CD14-positive monocyte (primary cell): ENCODE measurements around the gene PAX8. TPM values are rescaled to one million over a fixed set of nuclear protein-coding genes. Genes with fewer than 3 reads are reported as not detected.

Experiments used
- DNase-seq, 3 donors: peaks; one replicate each; pipeline ENCODE4 v3.0.0-alpha.2; 2011 to 2022
- H2AFZ ChIP-seq: 2 replicates; pipeline ENCODE4 v1.6.0; 2012; ENCODE audit warnings: mild to moderate bottlenecking, low read depth, low read length, inconsistent platforms; ENCODE audit not compliant: insufficient read depth, poor library complexity, severe bottlenecking
- H3K27ac ChIP-seq, 2 donors: 1 replicate in 1 of 2; 2 replicates in 1 of 2; pipeline ENCODE4 v1.5.1; 2012 to 2013; ENCODE audit warnings: low read length in 2 of 2, control low read depth in 1 of 2, inconsistent platforms in 1 of 2, low read depth in 1 of 2, mild to moderate bottlenecking in 1 of 2
- H3K27me3 ChIP-seq, 2 donors: one replicate each; pipeline versions ENCODE4 v1.6.0 to v1.6.1; 2011 to 2013; ENCODE audit warnings: low read length in 2 of 2; ENCODE audit not compliant: control insufficient read depth in 2 of 2, insufficient read depth in 2 of 2
- H3K36me3 ChIP-seq, 2 donors: replicated peaks in 1 of 2; 1 replicate in 1 of 2; 2 replicates in 1 of 2; pipeline versions ENCODE4 v1.5.1 to v1.6.1; 2012 to 2013; ENCODE audit warnings: low read length in 2 of 2, control low read depth in 1 of 2, inconsistent platforms in 1 of 2, mild to moderate bottlenecking in 1 of 2; ENCODE audit not compliant: insufficient read depth in 2 of 2, control insufficient read depth in 1 of 2
- H3K4me1 ChIP-seq, 2 donors: 1 replicate in 1 of 2; 2 replicates in 1 of 2; pipeline versions ENCODE4 v1.5.1 to v1.6.1; 2012 to 2013; ENCODE audit warnings: low read length in 2 of 2, control low read depth in 1 of 2, inconsistent platforms in 1 of 2, mild to moderate bottlenecking in 1 of 2, moderate library complexity in 1 of 2; ENCODE audit not compliant: insufficient read depth in 2 of 2, control insufficient read depth in 1 of 2
- H3K4me2 ChIP-seq: replicated peaks from 2 replicates; pipeline ENCODE3; 2012; ENCODE audit warnings: low read length, moderate library complexity, mild to moderate bottlenecking; ENCODE audit not compliant: poor library complexity, severe bottlenecking; ENCODE audit errors: extremely low read depth
- H3K4me3 ChIP-seq, 3 experiments: fragments of 200-600 bp in 1 of 3; sonication (generic) in 1 of 3; replicated peaks in 1 of 3; 1 replicate in 2 of 3; 2 replicates in 1 of 3; pipeline ENCODE4 v1.5.1; 2011 to 2013; ENCODE audit warnings: low read length in 3 of 3, mild to moderate bottlenecking in 3 of 3, control low read depth in 2 of 3, low read depth in 2 of 3, inconsistent platforms in 1 of 3, moderate library complexity in 1 of 3
- H3K79me2 ChIP-seq: 2 replicates; pipeline ENCODE4 v1.6.0; 2012; ENCODE audit warnings: mild to moderate bottlenecking, control low read depth, inconsistent platforms, low read length, moderate library complexity; ENCODE audit not compliant: insufficient read depth
- H3K9ac ChIP-seq: 2 replicates; pipeline ENCODE4 v1.6.0; 2017; ENCODE audit warnings: low read length, mild to moderate bottlenecking; ENCODE audit not compliant: insufficient read depth, poor library complexity, severe bottlenecking
- H3K9me3 ChIP-seq, 2 donors: replicated peaks in 1 of 2; 1 replicate in 1 of 2; 2 replicates in 1 of 2; pipeline versions ENCODE4 v1.5.1 to v1.6.1; 2012 to 2013; ENCODE audit warnings: low read length in 2 of 2, control low read depth in 1 of 2; ENCODE audit not compliant: control insufficient read depth in 1 of 2, insufficient read depth in 1 of 2
- H4K20me1 ChIP-seq: 2 replicates; pipeline ENCODE4 v1.6.0; 2012; ENCODE audit warnings: mild to moderate bottlenecking, low read length, control low read depth, moderate library complexity; ENCODE audit not compliant: insufficient read depth
- H3K27ac Mint-ChIP-seq, 7 donors: one replicate each; pipeline ENCODE4 v1.8.0; 2020; ENCODE audit warnings: mild to moderate bottlenecking in 7 of 7, mixed read lengths in 7 of 7, moderate library complexity in 6 of 7, inconsistent platforms in 2 of 7
- H3K27me3 Mint-ChIP-seq, 3 donors: one replicate each; pipeline ENCODE4 v1.8.0; 2021 to 2022; ENCODE audit warnings: low read depth in 3 of 3, mild to moderate bottlenecking in 3 of 3, mixed read lengths in 3 of 3, moderate library complexity in 3 of 3, inconsistent platforms in 1 of 3
- H3K36me3 Mint-ChIP-seq, 2 donors: one replicate each; pipeline ENCODE4 v1.8.0; 2020; ENCODE audit warnings: mixed read lengths in 2 of 2, inconsistent platforms in 1 of 2, mild to moderate bottlenecking in 1 of 2
- H3K4me1 Mint-ChIP-seq: one replicate; pipeline ENCODE4 v1.8.0; 2020; ENCODE audit warnings: mild to moderate bottlenecking, mixed read lengths
- H3K4me3 Mint-ChIP-seq, 2 donors: one replicate each; pipeline ENCODE4 v1.8.0; 2020; ENCODE audit warnings: mild to moderate bottlenecking in 2 of 2, mixed read lengths in 2 of 2, moderate library complexity in 1 of 2
- H3K9me3 Mint-ChIP-seq, 7 donors: one replicate each; pipeline ENCODE4 v1.8.0; 2020 to 2022; ENCODE audit warnings: mixed read lengths in 7 of 7, mild to moderate bottlenecking in 6 of 7, moderate library complexity in 6 of 7, inconsistent platforms in 2 of 7
- WGBS: methylation state at CpG from one replicate; pipeline ENCODE4 v1.1.5; 2013; ENCODE audit warnings: missing lambda C conversion rate; ENCODE audit not compliant: insufficient coverage; 5-methylcytosine and 5-hydroxymethylcytosine counted together
- intact Hi-C, 2 donors: fragments of 100-400 bp; cut with micrococcal nuclease; formaldehyde crosslinking; loops; one replicate each; pipeline versions ENCODE4 v1.15.0 to v1.15.1; 2023
- polyA plus RNA-seq, 3 donors: library from polyadenylated mRNA; depleted of rRNA in 1 of 3; unstranded in 2 of 3; stranded (reverse) in 1 of 3; fragments of 300-500 nt in 2 of 3; fragments of >200 nt in 1 of 3; fragmentation: Illumina TruSeq in 2 of 3; gene quantifications; 1 replicate in 2 of 3; 2 replicates in 1 of 3; pipeline ENCODE4 v1.2.3, GENCODE V29; 2012 to 2021
- TF ChIP-seq, protein P1 (sequence below): fragments of 200-600 bp; IDR thresholded peaks from one replicate; pipeline ENCODE4 v1.8.0; 2022; ENCODE audit warnings: antibody characterized with exemption, mild to moderate bottlenecking

PAX8 gene
- polyA plus RNA-seq, 3 donors, result 0.26 to 0.47 (median 0.36) TPM

DNA sequence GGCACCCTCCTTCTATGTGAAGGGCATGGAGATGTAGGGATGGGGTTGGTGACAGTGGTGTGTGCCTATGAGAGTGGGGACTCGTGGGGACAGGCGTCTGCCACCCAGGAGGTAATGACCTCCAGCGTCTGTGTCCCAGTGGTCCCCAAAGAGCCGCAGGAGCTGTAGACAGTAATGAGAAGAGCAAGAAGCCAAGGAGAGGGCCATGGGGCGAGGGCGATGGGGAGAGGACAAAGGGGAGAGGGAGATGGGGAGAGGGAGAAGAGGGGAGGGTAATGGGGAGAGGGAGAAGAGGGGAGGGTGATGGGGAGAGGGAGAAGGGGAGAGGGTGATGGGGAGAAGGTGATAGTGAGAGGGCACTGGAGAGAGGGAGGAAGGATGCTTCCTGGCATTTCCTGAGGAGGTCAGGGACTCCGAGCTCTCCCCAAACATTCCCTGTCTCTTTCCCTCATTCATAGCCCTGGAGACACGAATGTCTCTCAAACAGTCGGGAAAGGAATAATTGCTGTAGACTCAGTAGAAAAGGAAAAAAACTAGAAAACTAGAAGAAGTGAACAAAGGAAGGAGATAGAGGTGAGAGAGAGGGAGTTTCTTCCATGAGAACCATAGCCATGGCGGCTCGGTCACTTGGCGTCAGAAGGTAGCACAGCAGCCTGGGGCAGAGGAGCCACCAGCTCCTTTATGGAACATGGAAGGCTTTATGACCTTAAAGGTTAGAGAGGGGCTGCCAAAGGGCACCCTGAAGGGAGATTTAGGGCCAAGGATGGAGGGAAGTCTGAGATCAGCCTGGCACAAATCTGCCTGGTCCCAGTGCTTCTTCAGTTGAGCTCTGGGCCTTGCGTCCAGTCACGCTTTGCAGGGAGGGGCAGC, 65.4 kb downstream of the PAX8 start:
- H3K9me3 ChIP-seq, result no peaks in the 10 kb centered on the region
- no peaks in the 10 kb centered on the region for H4K20me1 ChIP-seq
- TF ChIP-seq, protein P1, sequence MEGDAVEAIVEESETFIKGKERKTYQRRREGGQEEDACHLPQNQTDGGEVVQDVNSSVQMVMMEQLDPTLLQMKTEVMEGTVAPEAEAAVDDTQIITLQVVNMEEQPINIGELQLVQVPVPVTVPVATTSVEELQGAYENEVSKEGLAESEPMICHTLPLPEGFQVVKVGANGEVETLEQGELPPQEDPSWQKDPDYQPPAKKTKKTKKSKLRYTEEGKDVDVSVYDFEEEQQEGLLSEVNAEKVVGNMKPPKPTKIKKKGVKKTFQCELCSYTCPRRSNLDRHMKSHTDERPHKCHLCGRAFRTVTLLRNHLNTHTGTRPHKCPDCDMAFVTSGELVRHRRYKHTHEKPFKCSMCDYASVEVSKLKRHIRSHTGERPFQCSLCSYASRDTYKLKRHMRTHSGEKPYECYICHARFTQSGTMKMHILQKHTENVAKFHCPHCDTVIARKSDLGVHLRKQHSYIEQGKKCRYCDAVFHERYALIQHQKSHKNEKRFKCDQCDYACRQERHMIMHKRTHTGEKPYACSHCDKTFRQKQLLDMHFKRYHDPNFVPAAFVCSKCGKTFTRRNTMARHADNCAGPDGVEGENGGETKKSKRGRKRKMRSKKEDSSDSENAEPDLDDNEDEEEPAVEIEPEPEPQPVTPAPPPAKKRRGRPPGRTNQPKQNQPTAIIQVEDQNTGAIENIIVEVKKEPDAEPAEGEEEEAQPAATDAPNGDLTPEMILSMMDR, result no peak
- peak overlapping the region in 2 of 7 donors; percentile 0 to 24 for H3K27ac Mint-ChIP-seq
- no peak overlapping the region for H3K27ac ChIP-seq
- H3K27me3 Mint-ChIP-seq, result peaks cover 0 to 9% (median 5%) of the 10 kb centered on the region in 3 donors
- WGBS, result 99% methylated on average over 11 of the region's 14 CpGs
- H3K9me3 Mint-ChIP-seq, result peaks cover 0 to 1% (median 0%) of the 10 kb centered on the region in 7 donors
- H3K4me1 ChIP-seq, result peaks cover 33 to 35% of the 10 kb centered on the region in 2 donors
- H3K4me1 Mint-ChIP-seq, result peaks cover 40% of the 10 kb centered on the region
- no peaks in the 10 kb centered on the region for H3K79me2 ChIP-seq
- H2AFZ ChIP-seq, result no peak overlapping the region
- no peak for DNase-seq
- no peak overlapping the region for H3K4me3 Mint-ChIP-seq
- H3K4me3 ChIP-seq, result no peak overlapping the region
- H3K4me2 ChIP-seq, result no peak overlapping the region
- H3K27me3 ChIP-seq, result no peaks in the 10 kb centered on the region
- H3K36me3 Mint-ChIP-seq, result peaks cover 2 to 3% of the 10 kb centered on the region in 2 donors
- intact Hi-C loops, result no loop called here
- no peak overlapping the region for H3K9ac ChIP-seq
- no peaks in the 10 kb centered on the region for H3K36me3 ChIP-seq

DNA sequence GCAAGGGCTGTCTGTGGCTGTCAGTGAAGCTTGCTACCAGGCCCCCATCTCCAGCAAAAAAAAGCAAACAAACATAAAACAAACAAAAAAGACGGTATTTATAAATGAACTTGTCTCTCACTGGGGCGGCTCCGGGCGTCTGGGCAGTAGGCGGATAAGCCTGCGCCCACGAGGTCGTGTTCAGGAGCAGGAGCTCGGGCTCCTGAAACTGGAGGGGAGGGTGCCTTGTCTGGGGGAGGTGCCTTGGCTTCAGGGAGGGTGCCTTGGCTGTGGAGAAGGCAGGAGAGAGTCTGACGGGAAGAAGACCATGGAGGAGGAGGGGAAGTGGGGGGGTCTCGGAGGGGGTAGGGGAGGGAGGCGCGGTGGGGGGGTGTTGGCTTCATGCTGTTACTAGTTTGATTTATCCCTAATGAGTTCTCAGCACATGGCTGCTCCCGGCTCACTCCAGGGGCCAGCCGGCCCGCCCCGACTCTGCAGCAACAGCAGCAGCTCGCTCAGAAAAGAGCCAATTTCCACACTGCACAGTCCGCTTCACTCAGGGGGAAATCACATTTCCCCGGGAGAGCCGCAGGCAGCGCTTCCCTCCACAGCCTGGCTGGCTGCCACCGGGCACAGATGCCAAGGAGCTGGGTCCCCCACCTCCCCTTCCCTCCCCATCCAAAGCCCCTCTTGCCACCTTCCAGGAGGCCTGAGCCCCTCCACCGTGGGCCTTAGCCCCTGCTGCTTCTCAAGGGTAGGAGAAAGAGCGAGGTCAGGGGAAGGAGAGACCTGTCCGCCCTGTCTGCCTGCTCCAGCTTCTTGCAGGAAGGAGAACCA, 66.3 kb downstream of the PAX8 start:
- Histone ChIP-seq H3K4me3 (peak overlapping the region in 1 of 3 experiments; percentile 39), H3K4me1 (peaks cover 25 to 27% of the 10 kb centered on the region in 2 donors), H4K20me1 (no peaks in the 10 kb centered on the region), H3K4me2 (peak overlapping the region; percentile 47), H3K9me3 (no peaks in the 10 kb centered on the region), H3K9ac (no peak overlapping the region), H3K27ac (peak overlapping the region in 1 of 2 donors; percentile 50), H2AFZ (peak overlapping the region; percentile 23), H3K36me3 (no peaks in the 10 kb centered on the region), H3K79me2 (no peaks in the 10 kb centered on the region), H3K27me3 (no peaks in the 10 kb centered on the region)
- TF ChIP-seq, protein P1, result no peak
- no peaks in the 10 kb centered on the region for H3K9me3 Mint-ChIP-seq
- H3K4me1 Mint-ChIP-seq, result peaks cover 31% of the 10 kb centered on the region
- peak overlapping the region in 5 of 7 donors; percentile 15 to 87 (median 76) for H3K27ac Mint-ChIP-seq
- H3K4me3 Mint-ChIP-seq, result peak overlapping the region in 1 of 2 donors; percentile 67
- H3K36me3 Mint-ChIP-seq, result peaks cover 0 to 1% of the 10 kb centered on the region in 2 donors
- intact Hi-C loops, result no loop called here
- H3K27me3 Mint-ChIP-seq, result peaks cover 0 to 9% (median 7%) of the 10 kb centered on the region in 3 donors
- no peak for DNase-seq
- 30% methylated on average over 21 of the region's 26 CpGs for WGBS
